ENCODE data around the gene CUL4B.

The CUL4B gene

DNA sequence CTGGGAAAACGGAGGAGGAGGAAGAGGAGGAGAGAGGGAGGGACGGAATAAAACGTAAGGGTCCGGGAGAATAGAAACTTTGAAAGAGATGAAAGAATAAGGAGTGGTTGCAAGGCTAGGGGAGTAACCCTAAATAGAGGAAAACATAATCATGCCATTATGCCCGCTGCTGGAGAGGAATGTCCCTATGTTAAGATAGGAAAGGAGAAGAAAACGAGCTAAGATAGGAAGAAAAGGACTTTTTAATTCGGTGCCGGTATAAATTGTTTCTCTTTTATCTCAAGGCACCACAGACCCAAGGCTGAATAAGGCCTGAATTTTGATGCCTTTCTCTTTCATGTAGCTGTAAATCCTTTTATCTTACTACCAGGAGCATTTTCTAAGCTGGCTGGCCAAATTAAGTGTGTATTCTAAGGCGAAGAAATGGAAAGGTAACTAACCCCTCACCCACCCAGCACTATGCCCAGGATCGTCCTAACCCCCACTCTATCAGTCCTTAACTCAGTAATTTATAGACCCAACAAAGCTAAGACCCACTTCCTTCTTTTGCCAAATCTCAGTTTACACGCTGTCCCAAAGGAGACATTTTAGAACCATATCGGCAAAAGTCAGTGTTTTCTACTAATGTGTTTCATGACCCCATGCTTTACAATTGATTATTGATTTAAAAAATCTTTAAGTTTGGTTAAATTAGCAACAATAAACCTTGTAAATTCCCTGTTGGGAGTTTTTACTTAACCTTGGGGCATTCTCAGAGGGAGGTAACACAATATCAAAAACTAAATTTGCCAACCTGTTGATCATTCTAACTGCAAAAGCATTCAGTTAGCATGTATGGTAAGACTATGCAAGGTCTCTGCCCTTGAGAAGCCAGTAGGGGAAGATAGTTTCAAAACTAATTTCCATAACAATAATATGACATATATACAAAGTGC, 1.1 kb upstream of the CUL4B start:
- peak; percentile 3 for DNase-seq (ENCODE audit: low read depth)
- TF ChIP-seq, protein P1, sequence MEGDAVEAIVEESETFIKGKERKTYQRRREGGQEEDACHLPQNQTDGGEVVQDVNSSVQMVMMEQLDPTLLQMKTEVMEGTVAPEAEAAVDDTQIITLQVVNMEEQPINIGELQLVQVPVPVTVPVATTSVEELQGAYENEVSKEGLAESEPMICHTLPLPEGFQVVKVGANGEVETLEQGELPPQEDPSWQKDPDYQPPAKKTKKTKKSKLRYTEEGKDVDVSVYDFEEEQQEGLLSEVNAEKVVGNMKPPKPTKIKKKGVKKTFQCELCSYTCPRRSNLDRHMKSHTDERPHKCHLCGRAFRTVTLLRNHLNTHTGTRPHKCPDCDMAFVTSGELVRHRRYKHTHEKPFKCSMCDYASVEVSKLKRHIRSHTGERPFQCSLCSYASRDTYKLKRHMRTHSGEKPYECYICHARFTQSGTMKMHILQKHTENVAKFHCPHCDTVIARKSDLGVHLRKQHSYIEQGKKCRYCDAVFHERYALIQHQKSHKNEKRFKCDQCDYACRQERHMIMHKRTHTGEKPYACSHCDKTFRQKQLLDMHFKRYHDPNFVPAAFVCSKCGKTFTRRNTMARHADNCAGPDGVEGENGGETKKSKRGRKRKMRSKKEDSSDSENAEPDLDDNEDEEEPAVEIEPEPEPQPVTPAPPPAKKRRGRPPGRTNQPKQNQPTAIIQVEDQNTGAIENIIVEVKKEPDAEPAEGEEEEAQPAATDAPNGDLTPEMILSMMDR (IDR thresholded peaks at IDR 0.05; ENCODE audit: insufficient read depth, low read depth, low read length, missing control alignments) = no peak
- peak overlapping the region; percentile 87 for H3K4me3 ChIP-seq (ENCODE audit: low read depth, low read length)

DNA sequence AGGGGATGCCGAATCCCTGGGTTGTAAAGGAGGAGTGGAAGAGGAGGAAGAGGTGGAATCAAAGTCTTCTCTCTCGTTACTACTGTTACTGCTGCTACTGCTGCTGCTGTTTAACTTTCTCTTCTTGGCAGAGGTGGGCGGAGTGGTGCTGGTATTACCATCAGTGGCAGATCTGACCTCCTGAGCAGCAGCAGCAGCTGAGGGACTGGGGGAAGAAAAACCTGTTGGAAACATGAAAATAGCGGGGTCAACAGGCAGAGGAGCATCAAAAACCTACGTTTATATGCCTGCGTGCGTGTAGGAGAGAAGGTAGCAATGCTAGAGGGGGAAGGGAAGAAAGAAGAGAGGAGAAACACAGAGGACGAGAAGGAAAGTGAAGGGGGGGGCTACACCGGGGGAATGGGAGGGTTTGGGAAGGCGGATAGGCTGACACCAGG, 339 bp downstream of the CUL4B start:
- TF ChIP-seq, protein P1 (IDR thresholded peaks at IDR 0.05; ENCODE audit: insufficient read depth, low read depth, low read length, missing control alignments) = no peak
- DNase-seq (ENCODE audit: low read depth) = peak; percentile 52
- peak overlapping the region; percentile 87 for H3K4me3 ChIP-seq (ENCODE audit: low read depth, low read length)

DNA sequence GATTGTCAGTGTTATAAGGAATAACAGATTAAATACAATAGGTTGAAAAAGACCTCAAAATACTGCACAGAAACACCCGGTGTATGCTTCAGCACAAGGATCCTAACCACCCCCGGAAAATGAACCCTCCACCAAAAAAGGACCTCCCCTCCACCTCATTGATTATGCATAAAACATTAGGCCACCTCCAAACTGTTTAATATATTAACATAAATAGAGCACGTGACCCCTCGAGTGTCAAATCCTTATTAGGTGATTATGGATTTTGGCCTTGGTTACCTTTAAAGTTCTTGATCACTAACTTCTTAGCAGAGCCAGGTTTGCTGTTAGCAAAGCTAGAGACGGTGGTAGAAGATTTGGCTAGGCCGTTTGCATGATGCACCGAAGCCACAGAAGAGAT, 958 bp downstream of the CUL4B start:
- peak overlapping the region; percentile 87 for H3K4me3 ChIP-seq (ENCODE audit: low read depth, low read length)
- TF ChIP-seq, protein P1 (IDR thresholded peaks at IDR 0.05; ENCODE audit: insufficient read depth, low read depth, low read length, missing control alignments) = no peak
- peak; percentile 5 for DNase-seq (ENCODE audit: low read depth)

DNA sequence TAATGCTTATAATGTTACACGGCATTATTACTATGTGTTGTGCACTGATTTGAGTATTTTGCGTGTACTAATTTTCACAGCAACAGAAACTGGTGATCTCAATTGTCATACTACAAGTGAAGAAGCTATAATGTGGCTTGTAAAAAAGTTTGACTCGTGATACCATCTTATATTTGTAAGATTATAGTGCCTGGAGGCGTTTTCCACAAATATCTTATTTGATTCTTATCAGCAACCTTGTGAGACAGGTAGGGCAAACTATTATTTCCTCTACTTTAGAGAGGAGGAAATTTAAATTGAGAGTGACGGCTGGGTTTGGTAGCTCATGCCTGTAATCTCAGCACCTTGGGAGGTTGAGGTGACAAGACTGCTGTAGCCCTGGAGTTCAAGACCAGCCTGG, 4.5 kb downstream of the CUL4B start:
- TF ChIP-seq, protein P1 (IDR thresholded peaks at IDR 0.05; ENCODE audit: insufficient read depth, low read depth, low read length, missing control alignments) = no peak
- DNase-seq (ENCODE audit: low read depth) = no peak
- H3K4me3 ChIP-seq (ENCODE audit: low read depth, low read length) = no peak overlapping the region

DNA sequence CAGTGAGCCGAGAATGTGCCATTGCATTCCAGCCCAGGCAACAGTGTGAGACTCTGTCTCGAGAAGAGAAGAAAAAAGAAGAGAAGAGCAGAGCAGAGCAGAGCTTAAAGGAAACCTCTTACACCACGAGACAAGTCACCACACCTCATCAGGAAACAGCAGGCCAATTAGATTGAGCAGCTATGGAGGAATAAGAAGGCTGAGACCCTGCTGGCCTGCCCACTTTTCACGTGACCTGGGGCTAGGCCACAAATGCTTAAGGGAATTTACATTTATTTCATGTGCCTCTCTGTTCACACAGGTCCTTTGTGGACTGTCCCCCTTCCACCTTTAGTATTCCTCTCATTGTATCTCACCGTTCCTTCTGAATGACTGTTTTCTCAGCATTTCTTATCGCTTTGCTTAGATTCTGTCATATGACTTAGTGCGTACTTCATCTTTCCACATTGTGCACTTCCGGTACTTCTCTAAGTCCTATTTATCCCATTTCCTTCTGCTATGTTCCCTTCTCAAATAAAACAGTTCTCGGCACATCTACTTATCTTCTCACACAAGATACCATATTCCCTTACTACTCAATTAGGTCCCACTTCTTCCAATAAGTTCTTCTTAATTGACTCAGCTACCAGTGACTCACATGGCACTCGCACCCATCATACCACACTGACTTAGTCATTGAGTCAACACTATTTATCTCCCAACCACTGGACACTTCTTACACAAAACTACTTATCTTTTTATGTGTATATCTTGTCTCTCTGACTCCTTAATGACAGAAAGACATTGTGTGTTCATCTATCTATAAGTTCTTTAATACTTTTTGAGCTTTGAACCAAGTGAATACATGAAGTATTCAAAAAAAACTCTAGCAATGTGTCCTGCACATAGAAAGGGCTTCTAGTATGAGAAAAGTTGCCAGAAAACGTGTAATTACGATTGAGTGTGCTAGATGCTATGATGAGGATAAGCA, 11.0 kb downstream of the CUL4B start:
- TF ChIP-seq, protein P1 (IDR thresholded peaks at IDR 0.05; ENCODE audit: insufficient read depth, low read depth, low read length, missing control alignments) = no peak
- no peak for DNase-seq (ENCODE audit: low read depth)
- H3K4me3 ChIP-seq (ENCODE audit: low read depth, low read length) = no peak overlapping the region

DNA sequence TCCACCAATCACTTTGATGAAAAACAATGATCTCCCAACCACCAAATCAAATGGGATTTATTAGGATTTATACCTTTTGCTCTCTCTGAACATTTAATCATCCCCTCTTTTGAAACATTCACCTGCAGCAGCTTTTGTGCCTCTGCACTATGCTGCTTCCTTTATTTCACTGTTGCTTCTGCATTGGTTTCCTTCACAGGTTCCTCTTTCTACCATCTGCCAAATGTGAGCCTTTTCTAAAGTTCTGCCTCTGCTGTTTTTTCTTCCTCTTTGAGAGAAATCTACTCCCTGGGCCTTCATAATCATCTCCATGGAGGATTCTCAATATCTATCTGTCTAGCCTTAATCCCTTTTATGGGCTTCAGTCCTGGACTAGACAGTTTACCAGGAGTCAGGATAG, 24.7 kb downstream of the CUL4B start:
- DNase-seq (ENCODE audit: low read depth) = no peak
- no peak overlapping the region for H3K4me3 ChIP-seq (ENCODE audit: low read depth, low read length)
- TF ChIP-seq, protein P1 (IDR thresholded peaks at IDR 0.05; ENCODE audit: insufficient read depth, low read depth, low read length, missing control alignments) = no peak
